ENCODE measurements around the gene MICU2.
"Not testable (repeated sequence)": the region's sequence is repeated elsewhere in the genome, so short reads cannot be mapped to it uniquely, and the experiment has no call there.

The MICU2 gene

DNA sequence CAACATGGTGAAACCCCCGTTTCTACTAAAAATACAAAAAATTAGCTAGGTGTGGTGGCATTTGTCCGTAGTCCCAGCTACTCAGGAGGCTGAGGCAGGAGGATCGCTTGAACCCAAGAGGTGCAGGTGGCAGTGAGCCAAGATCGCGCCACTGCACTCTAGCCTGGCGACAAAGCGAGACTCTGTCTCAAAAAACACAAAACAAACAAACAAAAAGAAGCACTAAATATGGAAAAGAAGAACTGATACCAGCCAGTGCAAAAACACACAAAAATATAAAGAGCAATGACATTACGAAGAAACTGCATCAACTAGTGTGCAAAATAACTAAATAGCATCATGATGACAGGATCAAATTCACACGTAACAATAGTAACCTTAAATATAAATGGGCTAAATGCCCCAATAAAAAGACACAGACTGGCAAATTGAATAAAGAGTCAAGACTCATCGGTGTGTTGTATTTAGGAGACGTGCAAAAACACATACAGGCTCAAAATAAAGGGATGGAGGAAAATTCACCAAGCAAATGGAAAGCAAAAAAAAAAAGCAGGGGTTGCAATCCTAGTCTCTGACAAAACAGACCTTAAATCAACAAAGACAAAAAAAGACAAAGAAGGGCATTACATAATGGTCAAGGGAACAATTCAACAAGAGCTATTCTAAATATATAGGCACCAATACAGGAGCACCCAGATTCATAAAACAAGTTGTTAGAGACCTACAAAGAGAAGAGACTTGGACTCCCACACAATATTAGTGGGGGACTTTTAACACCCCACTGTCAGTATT lies 13.1 kb downstream of the MICU2 start:
- not testable (repeated sequence) for DNase-seq

DNA sequence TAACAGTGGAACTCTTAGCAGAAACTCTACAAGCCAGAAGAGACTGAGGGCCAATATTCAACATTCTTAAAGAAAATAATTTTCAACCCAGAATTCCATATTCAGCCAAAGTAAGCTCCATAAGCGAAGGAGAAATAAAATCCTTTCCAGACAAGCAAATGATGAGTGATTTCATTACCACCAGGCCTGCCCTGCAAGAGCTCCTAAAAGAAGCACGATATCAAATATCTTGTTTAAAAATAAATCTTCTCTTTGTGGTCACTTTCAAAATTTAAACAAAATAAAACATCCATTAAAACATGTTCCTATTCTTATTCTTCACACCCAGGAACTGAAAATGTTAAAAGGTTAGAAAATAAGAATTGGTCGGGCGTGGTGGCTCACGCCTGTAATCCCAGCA lies 13.7 kb downstream of the MICU2 start:
- no peak for DNase-seq

DNA sequence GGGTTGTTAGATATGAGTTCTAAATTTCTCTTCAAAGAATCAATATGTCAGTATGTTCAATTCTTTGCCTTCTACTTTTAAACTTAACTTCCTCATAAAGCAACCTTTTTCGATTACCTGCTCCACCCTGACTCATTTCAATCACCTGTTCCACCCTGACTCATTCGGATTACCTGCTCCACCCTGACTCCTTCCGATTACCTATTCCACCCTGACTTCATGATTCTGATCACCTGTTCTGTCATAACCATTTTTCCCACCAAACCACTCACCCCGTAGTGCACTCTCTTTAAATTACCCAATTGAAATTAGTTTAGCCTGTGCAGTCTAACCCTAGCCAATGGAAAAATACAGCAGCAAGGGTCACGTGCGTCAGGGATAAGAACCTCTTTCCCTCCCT lies 14.5 kb downstream of the MICU2 start:
- not testable (repeated sequence) for DNase-seq

DNA sequence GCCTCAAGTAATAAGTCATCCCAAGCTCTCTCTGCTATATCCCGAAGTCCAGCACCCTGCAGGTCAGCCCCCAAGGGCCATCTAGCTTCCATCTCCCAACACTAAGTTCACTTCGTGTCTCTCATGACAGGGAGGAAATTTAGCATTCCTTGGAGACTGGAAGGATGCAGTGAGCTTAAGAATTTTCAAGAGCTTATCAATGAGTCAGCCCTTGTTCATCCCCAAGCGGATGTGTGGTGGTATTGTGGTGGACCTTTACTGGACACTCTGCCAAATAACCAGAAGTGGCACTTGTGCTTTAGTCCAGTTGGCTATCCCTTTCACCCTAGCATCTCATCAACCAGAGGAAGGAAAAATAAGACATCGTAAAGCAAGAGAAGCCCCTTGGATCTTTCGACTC lies 15.6 kb downstream of the MICU2 start:
- not testable (repeated sequence) for DNase-seq

DNA sequence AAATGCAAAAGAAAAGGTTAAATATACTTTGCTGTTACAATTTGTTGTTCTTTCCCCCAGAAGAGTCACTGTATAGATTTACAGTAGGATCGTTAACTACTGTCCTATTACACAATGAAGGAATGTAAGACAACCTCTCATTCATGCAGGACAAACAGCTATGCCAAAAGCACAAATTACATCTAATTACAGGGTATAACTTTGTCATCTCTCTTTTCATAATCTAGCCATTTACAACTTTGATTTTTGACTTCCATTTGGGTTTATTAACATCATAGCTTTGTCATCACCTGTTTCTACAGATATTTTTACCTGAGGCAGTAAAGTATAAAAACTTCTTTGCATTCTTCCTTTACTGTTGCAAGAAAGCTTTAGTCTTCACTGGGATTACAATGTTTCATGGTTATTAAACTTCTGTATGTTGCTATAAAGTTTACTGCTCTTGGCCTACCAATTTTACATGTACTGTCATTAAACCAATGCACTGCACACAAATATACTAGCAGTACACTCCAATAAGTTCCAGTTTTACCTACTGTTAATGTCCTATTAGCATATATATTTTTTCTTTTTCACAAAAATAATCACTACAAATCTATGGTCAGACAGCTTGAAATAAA lies 18.9 kb downstream of the MICU2 start:
- DNase-seq: no peak

DNA sequence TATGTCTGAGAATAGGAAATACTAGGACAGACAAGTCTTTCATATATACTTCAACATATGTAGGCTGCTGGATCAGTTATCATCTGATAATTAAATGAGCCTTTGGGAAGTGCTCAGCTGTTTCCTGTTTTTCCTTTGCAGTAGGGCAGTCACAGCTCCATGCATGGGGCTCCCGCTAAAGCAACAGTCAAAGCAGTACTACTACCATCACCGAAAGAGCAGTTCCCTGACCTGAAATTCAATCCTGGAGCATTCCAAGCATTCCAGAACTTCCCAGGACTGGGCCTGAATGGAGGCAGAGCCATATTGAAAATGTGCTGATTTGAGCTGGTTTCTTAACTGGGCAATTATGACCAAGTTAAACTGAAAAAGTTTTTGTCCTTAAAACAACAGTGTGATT lies 20.5 kb downstream of the MICU2 start:
- DNase-seq: no peak

DNA sequence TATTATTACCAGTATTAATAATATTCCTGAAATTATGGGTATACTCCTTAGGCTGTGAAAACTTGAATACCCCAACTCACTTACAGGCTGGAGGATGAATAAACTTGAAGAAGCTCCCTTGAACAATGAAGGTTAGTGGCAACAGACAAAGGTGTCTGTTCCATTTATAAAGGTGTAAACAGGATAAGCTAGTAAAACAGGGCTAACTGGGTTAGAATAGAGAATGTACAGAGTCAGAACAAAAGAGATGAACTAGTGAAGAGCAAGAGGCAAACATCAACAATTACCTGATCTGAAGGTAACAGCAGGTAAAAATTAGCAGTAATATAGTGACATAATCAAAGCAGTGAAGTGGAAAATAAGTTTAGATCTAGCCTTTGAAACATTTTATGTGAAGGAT lies 23.2 kb downstream of the MICU2 start:
- DNase-seq: no peak

DNA sequence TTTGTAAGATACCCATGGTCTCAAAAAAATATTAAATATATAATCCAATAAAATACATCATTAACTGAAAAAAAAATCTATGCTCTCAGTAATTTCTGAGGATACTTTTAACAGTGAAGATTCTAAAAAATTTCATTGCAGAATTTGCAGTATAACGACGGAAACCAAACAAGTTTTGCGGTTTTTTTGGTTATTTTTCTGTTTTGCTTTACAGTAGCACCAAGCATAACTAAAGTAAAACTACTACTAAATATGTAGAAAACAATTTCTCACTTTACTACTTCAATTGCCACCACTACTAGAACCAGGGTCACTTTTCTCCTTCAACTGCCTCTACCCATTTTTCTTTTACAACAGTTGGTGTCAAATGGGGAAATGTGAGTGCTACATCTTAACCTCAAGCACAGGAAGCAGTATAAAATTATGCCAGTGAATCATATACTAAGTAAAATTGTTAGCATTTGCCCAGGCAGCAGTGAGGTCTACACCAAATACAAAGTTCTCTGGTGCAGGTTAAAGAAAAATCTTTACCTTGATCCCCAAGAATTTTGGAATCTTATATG lies 24.1 kb downstream of the MICU2 start:
- no peak for DNase-seq

DNA sequence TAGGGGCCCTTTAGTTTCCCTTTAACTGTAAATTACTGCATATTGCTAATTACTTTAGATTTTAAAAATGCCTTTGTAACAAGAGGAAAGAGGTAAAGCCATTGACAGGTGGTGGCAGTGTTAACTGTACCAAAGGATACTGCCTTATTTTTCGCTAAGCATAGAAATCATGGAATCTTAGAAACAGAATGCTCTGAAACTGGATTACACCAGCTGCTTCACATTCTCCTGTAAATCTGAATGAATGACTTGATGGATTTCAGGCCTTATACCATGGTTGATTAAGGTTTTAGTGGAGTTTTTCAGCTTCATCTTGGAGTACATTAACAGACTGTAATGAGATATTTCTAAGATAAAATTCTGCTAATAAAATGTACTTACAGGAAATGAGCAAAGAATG lies 25.2 kb downstream of the MICU2 start:
- DNase-seq: no peak

DNA sequence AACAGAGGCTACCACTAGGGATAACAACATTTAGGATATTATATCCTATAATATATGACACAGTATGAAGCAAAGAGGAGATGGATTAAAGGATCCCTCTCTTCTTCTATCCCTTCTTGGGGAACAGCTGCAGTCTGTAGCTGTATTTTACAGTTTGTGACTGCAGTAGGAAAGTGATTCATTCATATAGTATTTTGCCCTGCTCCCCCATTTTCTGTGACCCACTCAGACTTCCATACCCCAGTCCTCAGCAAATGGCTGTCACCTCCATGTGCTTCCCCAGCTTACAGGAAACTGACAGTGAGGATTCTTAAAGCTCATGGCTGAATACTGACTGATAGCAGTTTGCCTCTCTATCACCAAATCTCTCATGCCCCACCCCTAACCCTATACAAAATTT lies 27.5 kb downstream of the MICU2 start:
- DNase-seq: no peak

DNA sequence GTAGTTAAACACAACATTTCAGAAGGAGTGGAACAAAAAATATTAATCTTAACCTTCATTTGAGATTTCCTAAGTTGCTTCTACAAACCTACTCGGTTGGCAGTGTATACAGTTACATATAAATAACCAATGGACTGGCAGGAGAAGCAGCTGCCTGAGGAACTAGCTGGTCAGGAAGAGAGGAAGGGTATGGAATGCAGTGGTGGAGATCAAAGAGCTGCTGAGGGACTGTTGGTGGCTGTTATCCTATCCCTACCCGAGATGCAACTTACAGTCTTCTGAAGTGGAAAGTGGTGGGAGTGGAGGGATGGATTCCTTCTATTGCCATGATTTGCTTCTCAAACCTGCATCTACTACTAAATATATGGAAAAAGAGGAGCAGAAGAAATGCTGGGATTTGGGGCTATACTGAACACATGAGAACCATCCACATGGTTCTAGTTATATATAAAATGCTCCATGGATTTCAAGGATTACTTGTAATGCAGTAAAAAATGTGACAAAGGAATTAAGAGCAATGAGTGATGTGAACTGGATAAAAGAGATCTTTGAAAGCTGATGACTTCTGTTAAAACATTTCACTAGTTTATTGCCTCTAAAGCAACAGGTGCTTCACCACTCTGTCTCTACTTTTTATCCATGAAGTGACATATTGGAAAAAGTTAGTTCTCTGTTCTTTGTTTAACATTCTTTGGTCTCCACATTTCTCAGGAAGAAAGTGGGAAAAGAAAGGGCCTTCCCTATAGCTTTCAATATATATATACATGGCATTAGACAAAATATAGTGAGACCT lies 29.9 kb downstream of the MICU2 start:
- no peak for DNase-seq

DNA sequence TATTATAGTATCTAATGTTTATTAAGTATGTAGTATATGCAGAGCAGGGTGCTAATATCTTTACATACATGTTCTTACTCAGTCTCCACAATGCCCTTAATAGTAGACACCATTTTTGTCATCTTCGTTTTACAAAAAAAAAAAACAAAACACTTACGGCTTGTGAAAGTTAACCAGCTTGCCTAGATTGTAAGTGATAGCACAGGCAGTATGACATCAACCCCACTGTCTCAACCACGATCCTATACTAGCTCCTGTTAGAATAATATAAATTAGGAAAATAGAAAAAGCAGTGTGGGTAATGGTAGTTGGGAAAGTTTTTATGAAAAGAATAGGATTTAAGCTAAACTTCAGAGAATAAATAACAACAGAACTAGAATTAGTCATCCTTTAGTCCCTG lies 34.3 kb downstream of the MICU2 start:
- no peak for DNase-seq

DNA sequence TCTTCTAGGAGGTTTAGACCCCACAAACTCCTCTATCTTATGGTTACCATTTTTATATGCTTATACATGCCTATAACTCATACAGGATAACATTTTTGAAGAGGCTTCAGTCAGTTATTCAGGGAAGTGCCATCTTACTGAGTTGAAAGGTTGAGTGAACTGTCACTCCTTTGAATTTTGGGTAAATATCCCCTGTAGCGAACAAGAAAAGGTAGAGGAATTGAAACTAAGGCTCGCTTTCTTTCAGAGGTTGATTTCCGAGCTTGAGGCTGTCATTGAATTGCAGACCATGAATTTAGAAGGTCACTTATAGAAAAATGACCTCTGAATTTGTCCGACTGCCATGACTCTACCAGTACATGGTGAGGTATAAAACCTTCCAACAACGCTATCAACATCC lies 35.1 kb downstream of the MICU2 start:
- DNase-seq: no peak

DNA sequence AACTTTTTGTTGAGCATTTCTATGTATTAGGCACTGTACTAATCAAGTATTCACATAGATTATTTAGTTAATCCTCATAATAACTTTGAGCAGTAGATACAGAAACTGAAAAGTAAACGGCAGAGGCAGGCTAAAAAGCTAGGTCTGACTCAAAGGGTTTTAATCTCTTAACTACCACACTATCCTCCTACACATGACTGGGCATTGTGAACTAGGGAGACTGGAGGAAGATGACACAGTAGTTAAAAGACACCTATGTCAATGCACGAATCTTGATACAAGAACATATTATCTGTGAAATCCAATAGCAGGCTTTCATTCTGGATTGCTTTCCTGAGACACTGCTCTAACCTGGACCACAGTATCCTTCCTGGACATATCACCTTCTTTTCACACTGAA lies 36.3 kb downstream of the MICU2 start:
- no peak for DNase-seq

DNA sequence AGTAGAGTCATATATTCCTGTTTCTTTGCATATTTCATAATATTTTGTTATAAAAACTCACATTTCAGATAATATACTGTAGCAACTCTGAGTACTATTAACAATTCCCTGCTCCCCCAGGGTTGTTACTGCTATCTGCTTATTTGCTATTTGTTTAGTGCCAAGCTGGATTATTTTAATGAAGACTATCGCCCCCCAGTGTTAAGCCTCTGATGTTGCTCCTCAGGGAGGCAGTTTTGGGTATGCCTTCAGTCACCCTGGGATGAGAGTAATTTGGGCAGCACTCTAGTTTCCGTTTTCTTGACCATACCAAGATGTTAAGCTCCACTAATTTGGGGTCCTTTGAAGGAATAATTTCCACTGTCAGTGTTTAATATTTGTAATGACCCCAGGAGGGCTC lies 46.0 kb downstream of the MICU2 start:
- DNase-seq: no peak

DNA sequence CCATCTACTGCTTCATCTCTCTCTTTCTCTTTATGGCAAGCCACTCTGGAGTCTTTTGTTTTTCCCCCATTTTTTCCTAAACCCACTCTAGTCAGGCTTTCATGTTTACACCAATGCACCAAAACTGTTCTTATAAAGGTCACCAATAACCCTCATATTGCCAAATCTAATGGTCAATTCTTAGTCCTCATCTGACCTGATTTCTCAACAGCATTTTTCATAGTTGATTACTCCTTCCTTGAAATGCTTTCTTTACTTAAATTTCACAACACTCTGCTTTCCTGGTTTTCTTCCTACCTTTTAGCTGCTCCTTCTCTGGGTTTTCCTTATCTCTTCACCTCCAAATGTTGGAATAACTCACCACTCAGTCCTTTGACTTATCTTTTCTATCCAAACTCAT lies 47.9 kb downstream of the MICU2 start:
- no peak for DNase-seq

DNA sequence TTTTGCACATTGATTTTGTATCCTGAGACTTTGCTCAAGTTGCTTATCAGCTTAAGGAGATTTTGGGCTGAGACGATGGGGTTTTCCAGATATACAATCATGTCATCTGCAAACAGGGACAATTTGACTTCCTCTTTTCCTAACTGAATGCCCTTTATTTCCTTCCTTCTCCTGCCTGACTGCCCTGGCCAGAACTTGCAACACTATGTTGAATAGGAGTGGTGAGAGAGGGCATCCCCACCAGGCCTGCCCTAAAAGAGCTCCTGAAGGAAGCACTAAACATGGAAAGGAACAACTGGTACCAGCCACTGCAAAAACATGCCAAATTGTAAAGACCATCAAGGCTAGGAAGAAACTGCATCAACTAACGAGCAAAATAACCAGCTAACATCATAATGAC lies 50.7 kb downstream of the MICU2 start:
- not testable (repeated sequence) for DNase-seq

DNA sequence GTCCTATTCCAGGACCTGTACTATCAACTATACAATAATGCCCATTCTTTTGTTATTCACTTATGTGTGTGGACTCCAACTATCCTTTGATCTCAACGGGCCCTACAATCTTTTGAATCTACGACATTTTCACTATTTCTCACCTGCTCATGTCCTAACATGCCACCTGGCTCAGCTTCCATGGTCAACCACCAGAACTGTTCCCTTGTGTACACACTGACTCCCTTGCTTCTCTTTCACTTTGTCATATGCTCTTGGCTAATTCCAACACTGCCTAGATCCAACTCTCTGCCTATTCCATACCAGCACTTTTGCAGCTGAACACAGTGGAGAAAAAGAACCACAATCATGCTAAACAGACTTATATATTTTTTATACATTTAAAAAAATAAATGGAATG lies 53.1 kb downstream of the MICU2 start:
- no peak for DNase-seq

DNA sequence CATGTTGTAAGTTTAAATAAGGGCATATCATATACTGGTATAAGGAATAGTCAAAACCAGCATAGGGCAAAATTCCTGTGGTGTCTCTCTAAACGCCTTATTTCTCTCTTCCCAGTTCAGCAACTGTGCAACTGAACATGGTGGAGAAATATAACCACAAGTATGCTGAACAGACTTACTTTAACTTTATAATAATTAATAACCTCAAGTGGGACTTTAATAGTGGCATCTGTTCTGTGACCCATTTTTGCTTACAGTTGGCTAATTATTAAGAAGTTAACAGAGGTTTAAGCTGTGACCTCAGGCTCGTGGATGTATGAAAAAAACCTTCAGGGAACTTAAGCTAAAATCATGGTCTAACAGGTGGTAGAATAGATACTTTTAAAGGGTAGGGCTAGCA lies 54.3 kb downstream of the MICU2 start:
- no peak for DNase-seq

DNA sequence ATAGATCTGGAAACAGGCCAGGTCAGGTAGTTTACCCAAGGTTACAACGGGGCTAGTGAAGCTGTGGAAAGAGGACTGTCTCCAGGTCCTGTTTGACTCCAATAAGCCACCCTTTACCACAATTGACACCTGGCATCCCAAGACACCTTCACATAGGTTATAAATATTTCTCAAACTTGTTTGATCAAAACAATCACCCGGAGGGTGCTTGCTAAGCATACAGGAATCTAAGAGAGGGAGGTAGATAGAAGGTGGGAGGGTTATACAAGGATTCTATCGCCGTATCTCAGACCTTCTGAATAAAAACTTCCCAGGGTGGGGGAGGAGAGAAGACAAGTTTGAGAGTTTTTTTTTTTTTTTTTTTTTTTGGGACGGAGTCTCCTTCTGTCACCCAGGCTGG lies 55.4 kb downstream of the MICU2 start:
- DNase-seq: no peak

DNA sequence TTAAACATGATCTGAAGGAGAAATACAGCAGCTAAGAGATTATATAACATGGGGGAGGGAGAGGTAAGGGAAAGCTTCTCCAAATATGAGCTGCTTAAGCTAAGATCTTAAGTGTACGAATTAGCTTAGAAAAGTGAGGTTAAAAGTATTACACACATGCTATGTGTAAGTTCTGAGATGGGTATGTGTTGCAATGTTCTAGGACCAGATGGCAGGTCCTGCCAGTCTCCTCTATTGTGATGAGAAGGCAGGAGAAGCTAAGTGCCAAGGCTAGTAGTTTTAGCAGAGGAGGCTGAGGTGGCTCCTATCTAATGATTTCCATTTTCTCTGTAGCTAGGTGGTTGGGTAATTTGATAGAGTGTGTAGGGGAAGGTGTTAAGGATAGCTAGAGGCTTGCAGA lies 57.6 kb downstream of the MICU2 start:
- no peak for DNase-seq

DNA sequence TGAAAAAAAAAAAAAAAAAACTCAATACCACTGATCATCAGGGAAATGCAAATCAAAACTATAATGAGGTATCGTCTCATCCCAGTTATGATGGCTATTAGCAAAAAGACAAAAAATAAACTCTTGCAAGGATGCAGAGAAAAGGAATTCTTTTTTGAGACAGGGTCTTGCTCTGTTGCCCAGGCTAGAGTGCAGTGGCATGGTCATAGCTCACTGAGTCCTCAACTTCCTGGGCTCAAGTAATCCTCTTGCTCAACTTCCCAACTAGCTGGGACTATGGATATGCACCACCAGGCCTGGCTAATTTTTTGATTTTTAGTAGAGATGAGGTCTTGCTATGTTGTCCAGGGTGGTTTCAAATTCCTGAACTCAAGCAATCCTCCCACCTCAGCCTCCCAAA lies 59.5 kb downstream of the MICU2 start:
- no peak for DNase-seq

DNA sequence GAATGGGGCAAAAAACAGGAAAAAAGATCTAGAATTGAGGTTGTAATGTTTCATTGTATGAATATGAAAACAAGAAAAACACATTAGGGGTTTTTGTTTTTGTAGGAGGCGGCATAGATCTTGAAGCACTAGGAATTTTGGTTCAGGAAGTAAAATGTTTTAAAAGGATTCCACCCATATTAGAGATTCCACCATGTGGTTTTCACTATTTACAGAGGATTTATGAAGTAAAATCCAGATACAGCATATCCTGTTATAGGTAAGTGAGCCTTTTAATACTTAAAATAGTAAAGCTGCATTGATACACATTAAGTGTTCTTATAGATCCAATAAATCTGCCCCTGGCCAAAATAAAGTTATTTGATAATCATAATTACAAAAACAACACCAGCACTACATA lies 61.4 kb downstream of the MICU2 start:
- no peak for DNase-seq

DNA sequence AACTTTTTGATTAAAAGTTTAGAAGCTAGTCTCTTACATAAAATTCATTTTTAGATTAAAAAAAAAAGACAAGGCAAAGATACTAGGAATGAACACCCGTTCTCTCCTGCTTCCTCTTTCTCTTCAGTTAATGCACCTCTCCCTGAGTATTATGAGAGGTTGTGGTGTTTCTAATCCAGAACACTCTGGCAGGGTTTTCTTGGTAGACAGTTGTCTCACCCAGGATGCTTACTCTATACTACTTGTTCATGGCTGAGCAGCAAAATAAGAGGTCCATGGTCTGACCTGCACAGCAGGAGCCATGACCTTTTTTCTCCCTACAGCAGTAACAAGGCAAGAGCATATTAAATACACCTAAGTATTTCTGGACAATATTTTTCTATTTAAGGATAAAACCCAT lies 62.0 kb downstream of the MICU2 start:
- DNase-seq: no peak
